ENCODE results near the gene SLC2A9.

DNA sequence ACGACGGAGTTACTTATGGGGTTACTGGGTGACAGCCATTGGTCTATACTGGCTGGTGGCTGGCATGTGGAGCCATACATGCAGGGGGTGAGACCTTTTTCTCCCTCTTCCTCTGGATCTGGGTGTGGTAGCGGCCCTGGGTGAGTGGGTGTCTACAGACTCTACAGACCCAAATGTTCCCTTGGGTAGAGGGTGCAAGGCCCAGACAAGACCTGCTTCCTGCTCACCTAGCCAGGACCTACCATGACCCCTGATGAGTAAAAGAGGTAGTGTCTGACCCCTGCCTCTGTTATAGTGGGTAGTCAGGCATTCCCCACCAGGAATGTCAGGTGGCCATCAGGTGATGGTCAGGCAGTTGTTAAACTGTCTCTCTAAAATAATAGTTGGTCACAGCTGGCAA, 66.8 kb downstream of the SLC2A9 start:
- TF ChIP-seq, protein P1, sequence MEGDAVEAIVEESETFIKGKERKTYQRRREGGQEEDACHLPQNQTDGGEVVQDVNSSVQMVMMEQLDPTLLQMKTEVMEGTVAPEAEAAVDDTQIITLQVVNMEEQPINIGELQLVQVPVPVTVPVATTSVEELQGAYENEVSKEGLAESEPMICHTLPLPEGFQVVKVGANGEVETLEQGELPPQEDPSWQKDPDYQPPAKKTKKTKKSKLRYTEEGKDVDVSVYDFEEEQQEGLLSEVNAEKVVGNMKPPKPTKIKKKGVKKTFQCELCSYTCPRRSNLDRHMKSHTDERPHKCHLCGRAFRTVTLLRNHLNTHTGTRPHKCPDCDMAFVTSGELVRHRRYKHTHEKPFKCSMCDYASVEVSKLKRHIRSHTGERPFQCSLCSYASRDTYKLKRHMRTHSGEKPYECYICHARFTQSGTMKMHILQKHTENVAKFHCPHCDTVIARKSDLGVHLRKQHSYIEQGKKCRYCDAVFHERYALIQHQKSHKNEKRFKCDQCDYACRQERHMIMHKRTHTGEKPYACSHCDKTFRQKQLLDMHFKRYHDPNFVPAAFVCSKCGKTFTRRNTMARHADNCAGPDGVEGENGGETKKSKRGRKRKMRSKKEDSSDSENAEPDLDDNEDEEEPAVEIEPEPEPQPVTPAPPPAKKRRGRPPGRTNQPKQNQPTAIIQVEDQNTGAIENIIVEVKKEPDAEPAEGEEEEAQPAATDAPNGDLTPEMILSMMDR (IDR thresholded peaks at IDR 0.05; ENCODE audit: poor library complexity), result no peak
- TF ChIP-seq EZH2 (IDR thresholded peaks at IDR 0.05; ENCODE audit: borderline replicate concordance), result no peak

Data from hepatocyte (in vitro differentiated cells).